K562 (cell line): ENCODE results near the gene CCDC141. TPM values are rescaled to one million over a fixed set of nuclear protein-coding genes. Genes with fewer than 3 reads are reported as not detected.
"Not testable (repeated sequence)": the region's sequence is repeated elsewhere in the genome, so short reads cannot be mapped to it uniquely, and the experiment has no call there.

Experiments used
- ATAC-seq: fragments of 200-7000 bp; cut with Tn5 transposase; 3 replicates; pipeline ENCODE4 v1.9.1; 2020; ENCODE audit warnings: moderate library complexity
- BruUV-seq: library from RNA; stranded (reverse); fragments of 400-500 nt; replicated peaks from 2 replicates; lab custom pipeline; 2021; lab: Mats Ljungman, UMichigan
- CTCF ChIA-PET: fragments of 300-600 bp; formaldehyde crosslinking; extraction: SDS; loops from one replicate; lab custom pipeline; 2021; ENCODE audit warnings: low intra/inter-chr PET ratio; lab: Yijun Ruan, JAX
- POLR2A ChIA-PET: fragments of 300-600, 350-650 bp; sonication (Branson Sonifier 250); formaldehyde crosslinking; extraction: SDS; loops from one replicate; lab custom pipeline; 2021; ENCODE audit warnings: antibody characterized with exemption, inconsistent platforms; lab: Yijun Ruan, JAX
- DNase-seq, 4 experiments: peaks; one replicate each; pipeline versions ENCODE4 v3.0.0 to v3.0.0-alpha.2; 2011 to 2018; ENCODE audit warnings: low spot score in 3 of 4, mixed read lengths in 3 of 4; ENCODE audit errors: extremely low read depth in 1 of 4
- FAIRE-seq: peaks from 2 replicates; lab custom pipeline; 2011; peaks lifted over from hg19 to GRCh38; lab: Jason Lieb, UNC
- H2AFZ ChIP-seq: 2 replicates; pipeline ENCODE4 v1.6.0; 2011; ENCODE audit warnings: low read depth, low read length, control low read depth, inconsistent platforms
- H3K27ac ChIP-seq: fragments of 200-600 bp; 3 replicates; pipeline ENCODE4 v1.8.0; 2011; ENCODE audit warnings: low read depth, mild to moderate bottlenecking, control low read depth, inconsistent platforms, low read length, moderate library complexity, mixed read lengths; ENCODE audit errors: extremely low read depth
- H3K27me3 ChIP-seq, 2 experiments: fragments of 300-600 bp in 1 of 2; 2 replicates in 1 of 2; 3 replicates in 1 of 2; pipeline versions ENCODE4 v1.6.0 to v1.8.0; 2011; ENCODE audit warnings: inconsistent platforms in 2 of 2, low read length in 2 of 2, mild to moderate bottlenecking in 1 of 2, mixed read lengths in 1 of 2, moderate library complexity in 1 of 2; ENCODE audit not compliant: control insufficient read depth in 2 of 2, insufficient read depth in 2 of 2
- H3K36me3 ChIP-seq: fragments of 300-600 bp; 3 replicates; pipeline ENCODE4 v1.8.0; 2011; ENCODE audit warnings: mild to moderate bottlenecking, low read length, inconsistent platforms; ENCODE audit not compliant: control insufficient read depth, insufficient read depth
- H3K4me1 ChIP-seq, 2 experiments: fragments of 200-600 bp in 1 of 2; replicated peaks in 1 of 2; 2 replicates in 1 of 2; 3 replicates in 1 of 2; pipeline versions ENCODE4 v1.5.1 to v1.8.0; 2011; ENCODE audit warnings: inconsistent platforms in 2 of 2, low read length in 2 of 2, mild to moderate bottlenecking in 1 of 2, mixed read lengths in 1 of 2, moderate library complexity in 1 of 2; ENCODE audit not compliant: control insufficient read depth in 2 of 2, insufficient read depth in 2 of 2
- H3K4me2 ChIP-seq: 2 replicates; pipeline ENCODE4 v1.6.1; 2011; ENCODE audit warnings: low read length, control low read depth, inconsistent platforms, mixed read lengths; ENCODE audit not compliant: insufficient read depth
- H3K4me3 ChIP-seq: fragments of 200-600 bp; sonication (generic), shearing (Covaris generic); 2 replicates; pipeline ENCODE4 v1.5.1; 2016; ENCODE audit warnings: control low read depth, inconsistent platforms
- H3K79me2 ChIP-seq: fragments of 200-600 bp; 3 replicates; pipeline ENCODE4 v1.8.0; 2011; ENCODE audit warnings: low read length, inconsistent platforms; ENCODE audit not compliant: control insufficient read depth, insufficient read depth
- H3K9ac ChIP-seq, 2 experiments: 2 replicates each; pipeline versions ENCODE4 v1.6.0 to v1.6.1; 2011; ENCODE audit warnings: low read depth in 2 of 2, low read length in 2 of 2, control low read depth in 1 of 2, inconsistent platforms in 1 of 2, mild to moderate bottlenecking in 1 of 2, mixed read lengths in 1 of 2; ENCODE audit not compliant: insufficient read depth in 1 of 2
- H3K9me1 ChIP-seq: one replicate; pipeline ENCODE4 v1.6.0; 2011; ENCODE audit warnings: inconsistent platforms, mild to moderate bottlenecking, low read length, moderate library complexity; ENCODE audit not compliant: control insufficient read depth, insufficient read depth
- H3K9me3 ChIP-seq: replicated peaks from 2 replicates; pipeline ENCODE4 v1.5.1; 2011; ENCODE audit warnings: low read depth, low read length, inconsistent platforms; ENCODE audit not compliant: control insufficient read depth, insufficient read depth
- H4K20me1 ChIP-seq: replicated peaks from 2 replicates; pipeline ENCODE4 v1.6.1; 2011; ENCODE audit warnings: low read length, inconsistent platforms, mixed read lengths; ENCODE audit not compliant: control insufficient read depth, insufficient read depth
- ESRRA ChIP-seq: fragments of 450-650 bp; IDR thresholded peaks from 2 replicates; pipeline ENCODE4 v1.6.1; 2014; ENCODE audit warnings: low read depth, mild to moderate bottlenecking, moderate library complexity, borderline replicate concordance
- HDAC1 ChIP-seq, 2 experiments: fragments of 450-650 bp; IDR thresholded peaks; 2 replicates each; pipeline ENCODE4 v1.6.1; 2016 to 2017; ENCODE audit warnings: inconsistent platforms in 1 of 2, mild to moderate bottlenecking in 1 of 2, moderate library complexity in 1 of 2
- ILK ChIP-seq: fragments of 450-650 bp; IDR thresholded peaks from 2 replicates; pipeline ENCODE4 v1.6.1; 2016; ENCODE audit warnings: missing genetic modification characterization, low read depth, mild to moderate bottlenecking, missing compliant biosample characterization, moderate library complexity, borderline replicate concordance
- MTA2 ChIP-seq: fragments of 450-650 bp; IDR thresholded peaks from 2 replicates; pipeline ENCODE4 v1.6.1; 2016; ENCODE audit warnings: low read depth
- MYC ChIP-seq, 2 experiments: fragments of 250-450 bp in 1 of 2; sonication (Bioruptor Pico) in 1 of 2; IDR thresholded peaks; 2 replicates each; pipeline versions ENCODE4 v1.5.1 to v1.6.1; 2012 to 2021; ENCODE audit warnings: low read depth in 2 of 2, borderline replicate concordance in 1 of 2, improper control_type of control experiment in 1 of 2, low read length in 1 of 2, mild to moderate bottlenecking in 1 of 2, moderate library complexity in 1 of 2
- NFE2L1 ChIP-seq: fragments of 450-650 bp; IDR thresholded peaks from 2 replicates; pipeline ENCODE4 v1.6.1; 2016; ENCODE audit warnings: missing genetic modification characterization, low read depth, mild to moderate bottlenecking, missing compliant biosample characterization, moderate library complexity, borderline replicate concordance
- ZNF239 ChIP-seq: fragments of 250-450 bp; sonication (Bioruptor Pico); IDR thresholded peaks from 2 replicates; pipeline ENCODE4 v1.4.0; 2020; ENCODE audit warnings: mild to moderate bottlenecking
- ZNF445 ChIP-seq: fragments of 250-450 bp; sonication (Bioruptor Pico); IDR thresholded peaks from 2 replicates; pipeline ENCODE4 v1.4.0; 2020; ENCODE audit warnings: low read depth, mild to moderate bottlenecking, moderate library complexity
- ZNF644 ChIP-seq: fragments of 200-800 bp; sonication (Bioruptor generic); IDR thresholded peaks from 2 replicates; pipeline ENCODE4 v1.6.1; 2016; ENCODE audit warnings: low read depth, missing genetic modification characterization, missing compliant biosample characterization
- WGBS: fragments of 100-300 bp; shearing (Covaris generic); methylation state at CpG from one replicate; pipeline ENCODE4 v1.1.6; 2016; ENCODE audit warnings: low coverage, mixed read lengths; ENCODE audit not compliant: insufficient coverage; ENCODE audit errors: missing lambda C conversion rate; 5-methylcytosine and 5-hydroxymethylcytosine counted together
- in situ Hi-C: fragments of 300-500 bp; cut with MboI; formaldehyde crosslinking; loops from 4 replicates; pipeline ENCODE4 v1.15.0; 2018; ENCODE audit warnings: inconsistent platforms, mixed read lengths
- intact Hi-C: fragments of 100-400 bp; cut with micrococcal nuclease; formaldehyde crosslinking; loops from 2 replicates; pipeline ENCODE4 v1.14.2; 2022
- polyA plus RNA-seq, 8 experiments: library from polyadenylated mRNA; depleted of rRNA in 4 of 8; stranded (reverse) in 5 of 8; unstranded in 3 of 8; fragments of >200 nt; fragmentation: Nextera tagmentation in 2 of 8; fragmentation: Illumina TruSeq in 1 of 8; extraction: Ambion mirVana in 2 of 8; extraction: Trizol in 1 of 8; gene quantifications; 2 replicates each; pipeline versions ENCODE4 v1.2.1 to v1.2.3, GENCODE V29; 2011 to 2014; ENCODE audit warnings: inconsistent platforms in 1 of 8, missing spikeins in 1 of 8
- total RNA-seq, 7 experiments: library from RNA; depleted of rRNA in 6 of 7; stranded (reverse); fragments of >200 nt in 6 of 7; fragmentation: Illumina TruSeq in 2 of 7; extraction: Trizol in 2 of 7; gene quantifications; 2 replicates each; pipeline versions ENCODE4 v1.2.1 to v1.2.3, GENCODE V29; 2011 to 2021; ENCODE audit warnings: low replicate concordance in 1 of 7
- TF ChIP-seq, protein P1 (sequence below): fragments of 250-450 bp; sonication (Bioruptor Pico); IDR thresholded peaks from 2 replicates; pipeline ENCODE4 v1.4.0; 2020
- TF ChIP-seq, protein P2 (sequence below): fragments of 250-450 bp; sonication (Bioruptor Pico); IDR thresholded peaks from 2 replicates; pipeline ENCODE4 v1.5.0; 2021

Gene CCDC141
- total and polyA plus RNA-seq, 9 of the 15 experiments (the other 6 are each of a cell fraction or from before 2014, with no cell fraction given) = 0.09 TPM; not detected in 8

DNA sequence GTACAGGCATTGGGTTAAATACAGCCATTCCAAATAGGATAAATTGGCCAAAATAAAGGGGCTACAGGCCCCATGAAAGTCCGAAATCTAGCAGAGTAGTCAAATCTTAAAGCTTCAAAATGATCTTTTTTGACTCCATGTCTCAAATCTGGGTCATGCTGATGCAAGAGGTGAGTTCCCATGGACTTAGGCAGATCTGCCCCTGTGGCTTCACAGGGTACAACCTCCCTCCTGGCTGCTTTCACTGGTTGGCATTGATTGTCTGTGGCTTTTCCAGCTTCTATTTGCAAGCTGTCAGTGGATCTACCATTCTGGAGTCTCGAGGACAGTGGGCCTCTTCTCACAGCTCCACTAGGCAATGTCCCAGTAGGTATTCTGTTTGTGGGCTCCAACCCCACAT, 56.1 kb downstream of the CCDC141 start:
- Histone ChIP-seq H3K4me3 (no peak overlapping the region), H4K20me1 (no peaks in the 10 kb centered on the region), H3K9me1 (no peaks in the 10 kb centered on the region), H3K27me3 (no peaks in the 10 kb centered on the region), H3K4me1 (no peaks in the 10 kb centered on the region), H3K79me2 (no peaks in the 10 kb centered on the region), H3K27ac (no peak overlapping the region), H3K9ac (no peak overlapping the region), H3K4me2 (no peak overlapping the region), H3K36me3 (no peaks in the 10 kb centered on the region), H3K9me3 (no peaks in the 10 kb centered on the region), H2AFZ (no peak overlapping the region)
- BruUV-seq = no TSS peak
- POLR2A ChIA-PET = no interaction called here
- intact Hi-C loops (no loop called here), in situ Hi-C loops (no loop called here)
- WGBS = 3% methylated on average over 2 of the region's 2 CpGs
- no peak for TF ChIP-seq ESRRA
- no peak for TF ChIP-seq ZNF445
- no peak for TF ChIP-seq ZNF644 (tag)
- TF ChIP-seq, protein P1, sequence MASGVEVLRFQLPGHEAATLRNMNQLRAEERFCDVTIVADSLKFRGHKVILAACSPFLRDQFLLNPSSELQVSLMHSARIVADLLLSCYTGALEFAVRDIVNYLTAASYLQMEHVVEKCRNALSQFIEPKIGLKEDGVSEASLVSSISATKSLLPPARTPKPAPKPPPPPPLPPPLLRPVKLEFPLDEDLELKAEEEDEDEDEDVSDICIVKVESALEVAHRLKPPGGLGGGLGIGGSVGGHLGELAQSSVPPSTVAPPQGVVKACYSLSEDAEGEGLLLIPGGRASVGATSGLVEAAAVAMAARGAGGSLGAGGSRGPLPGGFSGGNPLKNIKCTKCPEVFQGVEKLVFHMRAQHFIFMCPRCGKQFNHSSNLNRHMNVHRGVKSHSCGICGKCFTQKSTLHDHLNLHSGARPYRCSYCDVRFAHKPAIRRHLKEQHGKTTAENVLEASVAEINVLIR (CRISPR knock-in tag) = no peak
- TF ChIP-seq MTA2 = no peak
- TF ChIP-seq NFE2L1 (tag) = no peak
- TF ChIP-seq ZNF239 (CRISPR knock-in tag) = no peak
- TF ChIP-seq, protein P2, sequence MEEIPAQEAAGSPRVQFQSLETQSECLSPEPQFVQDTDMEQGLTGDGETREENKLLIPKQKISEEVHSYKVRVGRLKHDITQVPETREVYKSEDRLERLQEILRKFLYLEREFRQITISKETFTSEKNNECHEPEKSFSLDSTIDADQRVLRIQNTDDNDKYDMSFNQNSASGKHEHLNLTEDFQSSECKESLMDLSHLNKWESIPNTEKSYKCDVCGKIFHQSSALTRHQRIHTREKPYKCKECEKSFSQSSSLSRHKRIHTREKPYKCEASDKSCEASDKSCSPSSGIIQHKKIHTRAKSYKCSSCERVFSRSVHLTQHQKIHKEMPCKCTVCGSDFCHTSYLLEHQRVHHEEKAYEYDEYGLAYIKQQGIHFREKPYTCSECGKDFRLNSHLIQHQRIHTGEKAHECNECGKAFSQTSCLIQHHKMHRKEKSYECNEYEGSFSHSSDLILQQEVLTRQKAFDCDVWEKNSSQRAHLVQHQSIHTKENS (CRISPR knock-in tag) = no peak
- TF ChIP-seq HDAC1 (IDR thresholded peaks at IDR 0.05) = no peak
- TF ChIP-seq ILK = no peak
- TF ChIP-seq MYC (IDR thresholded peaks at IDR 0.05; ENCODE audit: low read depth, low read length) = no peak
- no peak for TF ChIP-seq MYC (CRISPR knock-in tag; IDR thresholded peaks at IDR 0.05; ENCODE audit: borderline replicate concordance, low read depth)
- FAIRE-seq = no peak
- ATAC-seq = no peak
- no peak for DNase-seq
- CTCF ChIA-PET = no interaction called here

DNA sequence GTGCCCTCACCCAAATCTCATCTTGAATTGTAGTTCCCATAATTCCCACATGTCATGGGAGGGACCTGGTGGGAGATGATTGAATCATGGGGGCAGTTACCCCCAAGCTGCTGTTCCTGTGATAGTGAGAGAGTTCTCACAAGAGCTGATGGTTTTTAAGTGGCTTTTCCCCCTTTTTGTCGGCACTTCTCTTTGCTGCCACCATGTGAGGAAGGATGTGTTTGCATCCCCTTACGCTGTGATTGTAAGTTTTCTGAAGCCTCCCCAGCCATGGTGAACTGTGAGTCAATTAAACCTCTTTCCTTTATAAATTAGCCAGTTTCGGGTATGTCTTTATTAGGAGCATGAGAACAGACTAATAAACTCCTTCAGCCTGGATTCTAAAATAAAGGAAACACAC, 57.2 kb downstream of the CCDC141 start:
- H3K9me3 ChIP-seq, in situ Hi-C loops, POLR2A ChIA-PET, BruUV-seq, H3K27ac ChIP-seq, H3K36me3 ChIP-seq, H3K4me2 ChIP-seq, H2AFZ ChIP-seq, intact Hi-C loops, H3K79me2 ChIP-seq, H3K4me1 ChIP-seq, H3K9ac ChIP-seq, H4K20me1 ChIP-seq, ATAC-seq, CTCF ChIA-PET, DNase-seq, FAIRE-seq, H3K9me1 ChIP-seq, H3K4me3 ChIP-seq, H3K27me3 ChIP-seq: not testable (repeated sequence)
- WGBS = 0% methylated on average over 3 of the region's 3 CpGs
